DND-41 (cell line): ENCODE measurements around the gene CALN1.

ENCODE experiments used
- CTCF ChIP-seq: IDR thresholded peaks from 2 replicates; pipeline ENCODE4 v1.5.1; 2012; ENCODE audit warnings: borderline replicate concordance, low read length, moderate library complexity, mild to moderate bottlenecking; ENCODE audit not compliant: poor library complexity, severe bottlenecking; ENCODE audit errors: extremely low read depth
- EZH2 ChIP-seq: IDR thresholded peaks from 3 replicates; pipeline ENCODE4 v1.6.1; 2012; ENCODE audit warnings: borderline replicate concordance, low read depth, mild to moderate bottlenecking, moderate library complexity, low read length, inconsistent platforms; ENCODE audit not compliant: severe bottlenecking

GRCh38 chr7:72416846-72417245, 4.7 kb upstream of the CALN1 start:
- TF ChIP-seq CTCF (no peak), EZH2 (no peak)
